ENCODE results near the gene DOK4. TPM values are rescaled to one million over a fixed set of nuclear protein-coding genes. Genes with fewer than 3 reads are reported as not detected.

The DOK4 gene
- total RNA-seq, 4 donors from 2014 or later: 22.8 to 33.1 (median 29.1) TPM

GRCh38 chr16:57510016-57510871 is 24.0 kb upstream of the DOK4 start:
- DNase-seq (ENCODE audit: low spot score in 2 of 2): no peak
- H3K36me3 ChIP-seq: peaks cover 0 to 37% (median 0%) of the 10 kb centered on the region in 3 donors
- no peaks in the 10 kb centered on the region for H3K9me3 ChIP-seq
- H3K4me3 ChIP-seq: no peak overlapping the region
- H3K4me1 ChIP-seq: no peaks in the 10 kb centered on the region
- TF ChIP-seq, protein P1, sequence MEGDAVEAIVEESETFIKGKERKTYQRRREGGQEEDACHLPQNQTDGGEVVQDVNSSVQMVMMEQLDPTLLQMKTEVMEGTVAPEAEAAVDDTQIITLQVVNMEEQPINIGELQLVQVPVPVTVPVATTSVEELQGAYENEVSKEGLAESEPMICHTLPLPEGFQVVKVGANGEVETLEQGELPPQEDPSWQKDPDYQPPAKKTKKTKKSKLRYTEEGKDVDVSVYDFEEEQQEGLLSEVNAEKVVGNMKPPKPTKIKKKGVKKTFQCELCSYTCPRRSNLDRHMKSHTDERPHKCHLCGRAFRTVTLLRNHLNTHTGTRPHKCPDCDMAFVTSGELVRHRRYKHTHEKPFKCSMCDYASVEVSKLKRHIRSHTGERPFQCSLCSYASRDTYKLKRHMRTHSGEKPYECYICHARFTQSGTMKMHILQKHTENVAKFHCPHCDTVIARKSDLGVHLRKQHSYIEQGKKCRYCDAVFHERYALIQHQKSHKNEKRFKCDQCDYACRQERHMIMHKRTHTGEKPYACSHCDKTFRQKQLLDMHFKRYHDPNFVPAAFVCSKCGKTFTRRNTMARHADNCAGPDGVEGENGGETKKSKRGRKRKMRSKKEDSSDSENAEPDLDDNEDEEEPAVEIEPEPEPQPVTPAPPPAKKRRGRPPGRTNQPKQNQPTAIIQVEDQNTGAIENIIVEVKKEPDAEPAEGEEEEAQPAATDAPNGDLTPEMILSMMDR (IDR thresholded peaks at IDR 0.05): no peak
- TF ChIP-seq EP300 (IDR thresholded peaks at IDR 0.05) (no peak), POLR2A (IDR thresholded peaks at IDR 0.05) (no peak)
- H3K27me3 ChIP-seq: peaks cover 0 to 6% of the 10 kb centered on the region in 2 donors
- 52 to 57% methylated on average over 9 of the region's 10 CpGs for WGBS, 2 donors
- no peak overlapping the region for H3K27ac ChIP-seq

GRCh38 chr16:57509231-57509923 is 23.1 kb upstream of the DOK4 start:
- Histone ChIP-seq H3K36me3 (peaks cover 0 to 29% (median 0%) of the 10 kb centered on the region in 3 donors), H3K27me3 (peaks cover 0 to 6% of the 10 kb centered on the region in 2 donors), H3K9me3 (no peaks in the 10 kb centered on the region), H3K27ac (no peak overlapping the region), H3K4me3 (no peak overlapping the region), H3K4me1 (no peaks in the 10 kb centered on the region)
- no peak for TF ChIP-seq EP300 (IDR thresholded peaks at IDR 0.05)
- no peak for TF ChIP-seq POLR2A (IDR thresholded peaks at IDR 0.05)
- TF ChIP-seq, protein P1 (IDR thresholded peaks at IDR 0.05): no peak
- WGBS, 2 donors: 65 to 69% methylated on average over 12 of the region's 12 CpGs
- no peak for DNase-seq (ENCODE audit: low spot score in 2 of 2)

DNA sequence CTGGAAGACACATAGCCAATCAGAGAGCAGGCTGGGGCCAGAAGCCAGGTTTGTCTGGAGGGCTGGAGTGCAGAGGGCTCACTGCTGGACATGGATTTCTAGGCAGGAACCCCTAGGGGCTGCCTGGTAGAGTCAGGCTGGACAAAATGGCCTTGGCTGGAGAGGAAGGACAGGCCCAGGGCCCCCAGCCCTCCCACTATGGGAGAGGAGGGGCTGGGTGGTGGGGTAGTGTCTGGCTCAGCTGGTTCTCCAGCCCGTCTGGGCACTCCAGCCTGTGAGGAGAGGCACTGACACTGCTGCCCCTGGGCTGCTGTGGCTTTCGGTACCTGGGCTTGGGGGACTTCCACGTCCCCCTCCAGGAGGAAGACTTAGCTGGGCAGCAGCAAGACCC is 21.7 kb upstream of the DOK4 start:
- no peak overlapping the region for H3K27ac ChIP-seq
- WGBS, 2 donors: 20 to 79% methylated on average over 1 to 3 of the region's 3 CpGs
- no peak for DNase-seq (ENCODE audit: low spot score in 2 of 2)
- H3K4me1 ChIP-seq: no peaks in the 10 kb centered on the region
- H3K4me3 ChIP-seq: no peak overlapping the region
- H3K27me3 ChIP-seq: peaks cover 0 to 6% of the 10 kb centered on the region in 2 donors
- no peak for TF ChIP-seq POLR2A (IDR thresholded peaks at IDR 0.05)
- no peak for TF ChIP-seq EP300 (IDR thresholded peaks at IDR 0.05)
- TF ChIP-seq, protein P1 (IDR thresholded peaks at IDR 0.05): no peak
- H3K9me3 ChIP-seq: no peaks in the 10 kb centered on the region
- H3K36me3 ChIP-seq: peaks cover 0 to 16% (median 0%) of the 10 kb centered on the region in 3 donors

DNA sequence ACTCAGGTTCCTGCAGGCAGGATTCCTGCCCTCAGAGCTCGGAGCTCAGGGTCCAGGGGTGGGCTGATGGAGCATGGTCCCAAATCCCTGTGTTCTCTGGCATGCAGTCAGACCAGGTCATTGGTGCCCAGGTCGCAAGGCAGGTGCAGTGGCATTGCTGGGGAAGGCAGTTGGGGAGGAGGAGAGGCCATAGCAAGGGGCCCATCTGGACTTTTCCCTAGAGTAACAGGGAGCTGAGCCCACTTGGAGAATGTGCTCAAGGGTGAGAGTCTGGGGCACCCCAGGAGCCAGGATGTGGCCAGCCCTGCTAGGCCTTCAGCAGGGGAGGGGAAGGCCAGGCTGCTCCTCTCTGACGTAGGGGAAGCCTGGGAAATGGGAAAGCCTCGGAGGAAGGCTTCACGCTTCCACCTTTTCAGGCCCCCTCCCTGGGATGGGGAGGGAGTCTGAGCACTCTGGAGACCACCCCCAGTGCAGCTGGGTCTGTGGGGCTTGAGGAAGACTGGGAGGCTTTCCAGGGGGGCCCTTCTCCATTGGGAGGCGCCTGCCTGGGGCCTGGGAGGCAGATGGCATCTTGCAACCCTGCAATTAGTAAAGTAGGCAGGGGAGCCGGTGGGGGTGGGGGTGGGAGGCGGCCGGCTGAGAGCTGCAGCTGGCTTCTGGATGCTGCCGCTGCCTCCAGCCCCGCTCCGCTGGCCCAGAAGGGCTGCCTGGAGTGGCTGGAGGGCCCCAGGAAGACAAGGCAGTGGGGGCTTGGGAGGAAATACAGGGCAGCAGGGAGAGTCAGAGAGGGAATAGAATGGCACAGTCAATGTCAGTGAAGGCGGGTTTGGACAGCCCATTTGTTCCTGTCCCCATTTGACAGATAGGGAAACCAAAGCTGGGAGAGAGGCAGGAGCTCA is 21.1 kb upstream of the DOK4 start:
- WGBS, 2 donors: 53 to 58% methylated on average over 12 to 13 of the region's 13 CpGs
- peaks cover 0 to 6% of the 10 kb centered on the region in 2 donors for H3K27me3 ChIP-seq
- no peak for DNase-seq (ENCODE audit: low spot score in 2 of 2)
- H3K9me3 ChIP-seq: no peaks in the 10 kb centered on the region
- H3K27ac ChIP-seq: no peak overlapping the region
- H3K36me3 ChIP-seq: peaks cover 0 to 10% (median 0%) of the 10 kb centered on the region in 3 donors
- TF ChIP-seq POLR2A (IDR thresholded peaks at IDR 0.05): no peak
- H3K4me1 ChIP-seq: no peaks in the 10 kb centered on the region
- H3K4me3 ChIP-seq: no peak overlapping the region

GRCh38 chr16:57505169-57505568 is 18.9 kb upstream of the DOK4 start:
- WGBS, 2 donors: 75% methylated on average over 6 of the region's 6 CpGs
- Histone ChIP-seq H3K36me3 (no peaks in the 10 kb centered on the region), H3K9me3 (no peaks in the 10 kb centered on the region), H3K4me1 (no peaks in the 10 kb centered on the region), H3K27ac (no peak overlapping the region), H3K27me3 (peaks cover 0 to 6% of the 10 kb centered on the region in 2 donors), H3K4me3 (no peak overlapping the region)
- TF ChIP-seq, protein P1 (IDR thresholded peaks at IDR 0.05): no peak
- TF ChIP-seq EP300 (IDR thresholded peaks at IDR 0.05) (no peak), POLR2A (IDR thresholded peaks at IDR 0.05) (no peak)
- no peak for DNase-seq (ENCODE audit: low spot score in 2 of 2)

Data from tibial nerve (tissue), 4 donors.